SK-N-SH (cell line): ENCODE results near the gene VLDLR.

Source experiments
- CHD2 ChIP-seq: fragments of 150-350 bp; IDR thresholded peaks from 2 replicates; pipeline ENCODE4 v1.6.1; 2018; ENCODE audit warnings: low read length; ENCODE audit not compliant: partially characterized antibody
- CTCF ChIP-seq: fragments of 200-600 bp; sonication (generic); IDR thresholded peaks from 2 replicates; pipeline ENCODE4 v1.6.1; 2017; ENCODE audit warnings: antibody characterized with exemption, mild to moderate bottlenecking, moderate library complexity
- FOSL2 ChIP-seq: IDR thresholded peaks from 2 replicates; pipeline ENCODE4 v1.4.0; 2012; ENCODE audit warnings: low read depth, mild to moderate bottlenecking, moderate library complexity, borderline replicate concordance
- FOXM1 ChIP-seq: IDR thresholded peaks from 2 replicates; pipeline ENCODE4 v1.4.0; 2012; ENCODE audit warnings: low read depth, mild to moderate bottlenecking
- GABPA ChIP-seq: IDR thresholded peaks from 2 replicates; pipeline ENCODE4 v1.4.0; 2012; ENCODE audit warnings: low read depth, mild to moderate bottlenecking
- JUND ChIP-seq: IDR thresholded peaks from 2 replicates; pipeline ENCODE4 v1.4.0; 2012
- MAX ChIP-seq: IDR thresholded peaks from 2 replicates; pipeline ENCODE4 v1.4.0; 2012; ENCODE audit warnings: low read depth
- MXI1 ChIP-seq: IDR thresholded peaks from 2 replicates; pipeline ENCODE4 v1.6.1; 2012; ENCODE audit warnings: mild to moderate bottlenecking, low read depth, low read length, improper control_type of control experiment
- POLR2AphosphoS5 ChIP-seq: IDR thresholded peaks from 2 replicates; pipeline ENCODE4 v1.6.1; 2012; ENCODE audit warnings: low read depth, low read length
- RCOR1 ChIP-seq: fragments of 150-350 bp; IDR thresholded peaks from 2 replicates; pipeline ENCODE4 v1.6.1; 2017; ENCODE audit warnings: antibody characterized with exemption, low read length
- REST ChIP-seq: IDR thresholded peaks from 2 replicates; pipeline ENCODE4 v1.6.1; 2012; ENCODE audit warnings: mild to moderate bottlenecking, low read depth, low read length, moderate library complexity
- RFX5 ChIP-seq: IDR thresholded peaks from 2 replicates; pipeline ENCODE4 v1.6.1; 2012; ENCODE audit warnings: mild to moderate bottlenecking, improper control_type of control experiment, low read length
- SMC3 ChIP-seq: IDR thresholded peaks from 2 replicates; pipeline ENCODE4 v1.6.1; 2012; ENCODE audit warnings: low read depth, low read length, improper control_type of control experiment
- TEAD4 ChIP-seq: IDR thresholded peaks from 2 replicates; pipeline ENCODE4 v1.4.0; 2012; ENCODE audit warnings: mild to moderate bottlenecking, borderline replicate concordance; ENCODE audit not compliant: insufficient read depth

- TF ChIP-seq CTCF (no peak), REST (no peak), SMC3 (no peak), MXI1 (no peak), RCOR1 (no peak), CHD2 (no peak), JUND (no peak), FOXM1 (no peak), RFX5 (no peak), POLR2AphosphoS5 (no peak), FOSL2 (no peak), MAX (no peak), TEAD4 (no peak), GABPA (no peak)
Measured at GRCh38 chr9:2615497-2615896, 6.1 kb upstream of the VLDLR start.
